ENCODE measurements around the gene DPH5.

The DPH5 gene

DNA sequence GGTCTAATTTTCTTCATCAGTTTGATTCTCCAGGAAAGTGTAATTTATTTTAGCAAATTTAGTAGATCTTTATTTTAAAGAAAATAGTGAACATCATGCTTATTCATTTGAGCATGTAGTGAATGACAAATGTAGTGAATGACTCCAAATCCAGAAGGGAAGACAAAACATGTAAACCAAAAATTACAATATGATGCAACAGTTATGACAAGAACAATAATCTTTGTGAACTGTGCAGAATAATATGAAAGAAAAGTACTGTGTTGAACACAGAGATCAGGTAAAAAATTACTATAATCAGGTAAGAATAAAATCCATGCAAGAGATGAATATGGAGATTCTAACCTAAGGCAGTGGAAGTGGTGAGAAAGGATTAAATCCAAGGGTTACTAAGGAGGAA lies 30.0 kb upstream of the DPH5 start:
- Histone ChIP-seq H3K9me3 (ENCODE audit: control insufficient read depth in 2 of 2, low read length in 2 of 2) (no peaks in the 10 kb centered on the region), H3K9ac (ENCODE audit: low read length in 2 of 2) (no peak overlapping the region), H3K4me3 (ENCODE audit: low read length in 2 of 2) (no peak overlapping the region), H3K36me3 (ENCODE audit: control insufficient read depth in 2 of 2, insufficient read depth in 2 of 2, low read length in 2 of 2) (no peaks in the 10 kb centered on the region), H3K27me3 (ENCODE audit: control insufficient read depth in 1 of 2, insufficient read depth in 2 of 2, low read length in 2 of 2) (no peaks in the 10 kb centered on the region), H3K4me1 (ENCODE audit: control insufficient read depth, insufficient read depth, low read length) (no peaks in the 10 kb centered on the region), H3K27ac (ENCODE audit: low read length) (no peak overlapping the region)

DNA sequence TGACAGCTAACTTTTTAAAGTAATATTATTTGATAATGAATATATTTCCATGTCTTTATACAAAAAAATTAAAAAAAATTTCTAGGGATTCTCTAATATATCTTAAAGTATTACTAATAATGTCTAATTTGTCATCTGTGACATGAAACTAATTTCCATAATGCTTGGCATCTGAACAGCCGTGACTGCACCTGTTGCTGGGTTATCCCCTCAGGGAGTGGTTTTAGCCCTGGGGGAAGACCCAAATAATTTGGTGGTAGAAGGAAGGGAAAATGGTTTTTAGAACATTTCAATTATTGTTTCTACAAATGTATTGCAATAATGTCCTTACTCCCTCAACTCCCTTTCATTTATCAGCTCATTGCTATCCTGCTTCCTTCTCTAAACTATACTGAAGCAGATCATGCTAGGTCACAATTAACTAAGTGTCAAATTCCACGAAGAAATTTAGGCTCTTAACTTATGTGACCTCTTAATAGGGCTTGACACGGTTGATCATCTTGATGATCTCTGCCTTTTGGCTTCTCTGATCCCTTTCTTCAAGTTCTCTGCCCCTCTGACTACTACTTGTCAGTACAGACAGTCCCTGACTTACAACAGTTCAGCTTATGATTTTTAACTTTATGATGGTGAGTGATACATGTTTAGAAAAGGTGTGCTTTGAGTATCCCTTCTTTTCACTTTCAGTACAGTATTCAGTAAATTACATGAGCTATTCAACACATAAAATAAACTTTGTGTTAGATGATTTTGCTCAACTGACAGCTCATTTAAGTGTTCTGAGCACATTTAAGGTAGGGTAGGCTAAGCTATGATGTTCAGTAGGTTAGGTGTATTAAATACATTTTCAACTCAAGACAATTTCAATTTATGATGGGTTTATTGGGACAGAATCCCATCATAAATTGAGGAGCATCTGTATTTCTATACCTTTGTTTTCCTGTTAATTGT lies 26.4 kb upstream of the DPH5 start:
- no peaks in the 10 kb centered on the region for H3K4me1 ChIP-seq (ENCODE audit: control insufficient read depth, insufficient read depth, low read length)

DNA sequence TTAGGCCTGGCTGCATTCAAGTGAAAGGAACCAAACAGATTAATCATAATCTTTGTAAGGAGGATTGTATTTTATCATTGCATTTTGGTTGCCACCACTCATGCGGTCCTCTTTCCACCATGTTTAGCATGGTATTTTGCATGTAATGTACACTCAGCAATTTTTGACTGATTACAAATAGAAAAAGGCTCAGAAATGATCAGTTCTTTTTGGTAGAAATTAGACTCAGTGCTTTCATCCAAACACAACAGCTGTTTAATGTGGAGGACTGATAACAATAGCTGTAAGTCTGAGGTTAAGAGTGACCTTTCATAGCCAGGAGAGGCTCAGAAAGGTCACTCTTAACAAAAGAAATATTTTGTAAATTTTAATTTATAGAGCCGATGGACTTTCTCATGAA lies 25.3 kb upstream of the DPH5 start:
- H3K4me3 ChIP-seq (ENCODE audit: low read length in 2 of 2): no peak overlapping the region

More for the DNA sequence above, 26.4 kb upstream of the DPH5 start:
- no peaks in the 10 kb centered on the region for H3K27me3 ChIP-seq (ENCODE audit: control insufficient read depth in 1 of 2, insufficient read depth in 2 of 2, low read length in 2 of 2)
- no peaks in the 10 kb centered on the region for H3K9me3 ChIP-seq (ENCODE audit: control insufficient read depth in 2 of 2, low read length in 2 of 2)
- no peaks in the 10 kb centered on the region for H3K36me3 ChIP-seq (ENCODE audit: control insufficient read depth in 2 of 2, insufficient read depth in 2 of 2, low read length in 2 of 2)
- no peak overlapping the region for H3K9ac ChIP-seq (ENCODE audit: low read length in 2 of 2)
- H3K27ac ChIP-seq (ENCODE audit: low read length): no peak overlapping the region
- no peak overlapping the region for H3K4me3 ChIP-seq (ENCODE audit: low read length in 2 of 2)

DNA sequence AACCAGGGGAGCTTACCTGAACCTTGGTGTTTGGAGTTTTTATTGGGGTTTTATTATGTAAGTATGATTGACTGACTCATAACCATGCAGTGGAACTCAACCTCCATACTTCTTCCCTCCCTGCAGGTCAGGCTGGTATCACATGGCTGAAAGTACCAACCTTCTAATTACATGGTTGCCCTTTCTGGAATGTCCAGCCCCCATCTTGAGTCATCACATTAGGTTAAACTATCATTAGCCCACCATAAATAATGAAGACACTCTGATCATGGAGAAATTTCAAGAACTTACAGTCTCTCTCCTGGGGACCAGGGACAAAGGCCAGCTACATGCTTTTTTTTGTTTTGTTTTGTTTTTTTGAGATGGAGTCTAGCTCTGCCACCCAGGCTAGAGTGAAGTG lies 19.2 kb upstream of the DPH5 start:
- Histone ChIP-seq H3K27me3 (ENCODE audit: control insufficient read depth in 1 of 2, insufficient read depth in 2 of 2, low read length in 2 of 2) (no peaks in the 10 kb centered on the region), H3K9me3 (ENCODE audit: control insufficient read depth in 2 of 2, low read length in 2 of 2) (no peaks in the 10 kb centered on the region), H3K4me3 (ENCODE audit: low read length in 2 of 2) (no peak overlapping the region), H3K9ac (ENCODE audit: low read length in 2 of 2) (no peak overlapping the region), H3K36me3 (ENCODE audit: control insufficient read depth in 2 of 2, insufficient read depth in 2 of 2, low read length in 2 of 2) (peaks cover 0 to 3% of the 10 kb centered on the region in 2 donors), H3K4me1 (ENCODE audit: control insufficient read depth, insufficient read depth, low read length) (no peaks in the 10 kb centered on the region), H3K27ac (ENCODE audit: low read length) (no peak overlapping the region)

More for the DNA sequence above, 25.3 kb upstream of the DPH5 start:
- no peaks in the 10 kb centered on the region for H3K9me3 ChIP-seq (ENCODE audit: control insufficient read depth in 2 of 2, low read length in 2 of 2)
- H3K27me3 ChIP-seq (ENCODE audit: control insufficient read depth in 1 of 2, insufficient read depth in 2 of 2, low read length in 2 of 2): no peaks in the 10 kb centered on the region
- H3K9ac ChIP-seq (ENCODE audit: low read length in 2 of 2): no peak overlapping the region
- no peaks in the 10 kb centered on the region for H3K36me3 ChIP-seq (ENCODE audit: control insufficient read depth in 2 of 2, insufficient read depth in 2 of 2, low read length in 2 of 2)
- no peaks in the 10 kb centered on the region for H3K4me1 ChIP-seq (ENCODE audit: control insufficient read depth, insufficient read depth, low read length)
- no peak overlapping the region for H3K27ac ChIP-seq (ENCODE audit: low read length)

DNA sequence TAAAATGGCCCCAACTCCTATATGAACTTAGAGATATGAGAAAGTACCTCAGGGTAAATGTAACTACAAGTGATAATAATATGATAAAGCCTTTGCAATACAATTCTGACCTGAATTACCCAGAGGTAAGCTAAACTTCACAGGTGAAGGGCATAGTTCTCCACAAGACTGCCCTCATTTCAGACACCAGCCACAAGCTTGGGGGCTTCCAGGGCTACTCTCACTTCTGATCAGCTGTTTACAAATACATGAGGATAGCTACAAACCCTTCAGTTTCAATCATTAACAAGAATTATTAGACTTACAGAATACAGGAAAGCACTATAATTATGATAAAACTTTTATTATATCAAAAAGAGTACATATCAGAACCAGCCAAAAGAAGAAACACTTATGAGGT lies 18.7 kb upstream of the DPH5 start:
- Histone ChIP-seq H3K9me3 (ENCODE audit: control insufficient read depth in 2 of 2, low read length in 2 of 2) (no peaks in the 10 kb centered on the region), H3K36me3 (ENCODE audit: control insufficient read depth in 2 of 2, insufficient read depth in 2 of 2, low read length in 2 of 2) (peaks cover 0 to 3% of the 10 kb centered on the region in 2 donors), H3K27ac (ENCODE audit: low read length) (no peak overlapping the region), H3K4me3 (ENCODE audit: low read length in 2 of 2) (no peak overlapping the region), H3K4me1 (ENCODE audit: control insufficient read depth, insufficient read depth, low read length) (no peaks in the 10 kb centered on the region), H3K27me3 (ENCODE audit: control insufficient read depth in 1 of 2, insufficient read depth in 2 of 2, low read length in 2 of 2) (no peaks in the 10 kb centered on the region), H3K9ac (ENCODE audit: low read length in 2 of 2) (no peak overlapping the region)

DNA sequence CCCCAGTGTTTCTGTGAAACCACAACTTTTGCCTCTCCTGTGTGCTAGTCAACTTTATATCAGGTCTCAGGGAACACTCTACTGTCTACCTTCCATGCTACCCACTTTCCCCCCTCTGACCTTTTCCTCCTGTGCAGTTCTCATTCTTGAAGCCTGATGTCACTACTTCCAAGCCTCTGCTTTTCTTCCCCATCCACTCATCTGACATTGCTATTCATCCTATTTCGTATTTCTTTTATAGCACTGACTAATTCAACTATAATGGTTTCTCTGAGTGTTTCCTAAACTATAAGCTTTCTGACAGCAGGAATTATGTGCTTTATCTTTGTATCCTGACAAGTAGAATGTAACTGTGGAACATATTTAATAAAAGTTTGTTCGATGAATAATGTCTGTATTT lies 18.2 kb upstream of the DPH5 start:
- H3K27me3 ChIP-seq (ENCODE audit: control insufficient read depth in 1 of 2, insufficient read depth in 2 of 2, low read length in 2 of 2): no peaks in the 10 kb centered on the region
- no peak overlapping the region for H3K27ac ChIP-seq (ENCODE audit: low read length)
- no peaks in the 10 kb centered on the region for H3K4me1 ChIP-seq (ENCODE audit: control insufficient read depth, insufficient read depth, low read length)
- H3K9ac ChIP-seq (ENCODE audit: low read length in 2 of 2): no peak overlapping the region
- H3K9me3 ChIP-seq (ENCODE audit: control insufficient read depth in 2 of 2, low read length in 2 of 2): no peaks in the 10 kb centered on the region
- H3K4me3 ChIP-seq (ENCODE audit: low read length in 2 of 2): no peak overlapping the region
- peaks cover 0 to 3% of the 10 kb centered on the region in 2 donors for H3K36me3 ChIP-seq (ENCODE audit: control insufficient read depth in 2 of 2, insufficient read depth in 2 of 2, low read length in 2 of 2)

DNA sequence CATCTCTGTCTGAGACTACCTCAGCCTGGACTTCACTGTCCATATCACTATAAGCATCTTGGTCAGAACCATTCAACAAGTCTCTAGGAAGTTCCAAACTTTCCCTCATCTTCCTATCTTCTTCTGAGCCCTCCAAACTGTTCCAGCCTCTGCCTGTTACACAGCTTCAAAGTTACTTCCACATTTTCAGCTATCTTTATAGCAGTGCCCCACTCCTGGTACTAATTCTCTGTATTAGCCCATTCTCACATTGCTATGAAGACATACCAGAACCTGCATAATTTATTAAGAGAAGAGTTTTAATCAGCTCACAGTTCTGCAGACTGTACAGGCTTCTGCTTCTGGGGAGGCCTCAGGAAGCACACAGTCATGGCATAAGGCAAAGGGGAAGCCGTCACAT lies 15.7 kb upstream of the DPH5 start:
- no peaks in the 10 kb centered on the region for H3K9me3 ChIP-seq (ENCODE audit: control insufficient read depth in 2 of 2, low read length in 2 of 2)
- H3K27ac ChIP-seq (ENCODE audit: low read length): no peak overlapping the region
- no peak overlapping the region for H3K4me3 ChIP-seq (ENCODE audit: low read length in 2 of 2)
- no peak overlapping the region for H3K9ac ChIP-seq (ENCODE audit: low read length in 2 of 2)
- no peaks in the 10 kb centered on the region for H3K27me3 ChIP-seq (ENCODE audit: control insufficient read depth in 1 of 2, insufficient read depth in 2 of 2, low read length in 2 of 2)
- no peaks in the 10 kb centered on the region for H3K4me1 ChIP-seq (ENCODE audit: control insufficient read depth, insufficient read depth, low read length)
- H3K36me3 ChIP-seq (ENCODE audit: control insufficient read depth in 2 of 2, insufficient read depth in 2 of 2, low read length in 2 of 2): peaks cover 0 to 3% of the 10 kb centered on the region in 2 donors

DNA sequence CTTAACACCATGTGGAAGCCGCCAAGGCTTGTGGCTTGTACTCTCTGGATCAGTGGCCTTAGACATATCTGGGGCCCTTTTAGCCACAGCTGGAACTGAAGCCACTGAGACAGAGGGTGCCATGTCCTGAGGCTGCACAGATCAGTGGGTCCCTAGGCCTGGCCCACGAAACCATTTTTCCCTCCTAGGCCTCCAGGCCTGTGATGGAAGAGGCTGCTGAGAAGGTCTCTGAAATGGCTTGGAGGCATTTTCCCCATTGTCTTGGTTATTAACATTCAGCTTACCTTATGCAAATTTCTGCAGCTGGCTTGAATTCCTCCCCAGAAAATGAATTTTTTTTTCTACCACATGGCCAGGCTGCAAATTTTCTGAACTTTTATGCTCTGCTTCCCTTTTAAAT lies 15.1 kb upstream of the DPH5 start:
- H3K36me3 ChIP-seq (ENCODE audit: control insufficient read depth in 2 of 2, insufficient read depth in 2 of 2, low read length in 2 of 2): peaks cover 0 to 3% of the 10 kb centered on the region in 2 donors
- H3K9ac ChIP-seq (ENCODE audit: low read length in 2 of 2): no peak overlapping the region
- no peak overlapping the region for H3K27ac ChIP-seq (ENCODE audit: low read length)
- no peaks in the 10 kb centered on the region for H3K9me3 ChIP-seq (ENCODE audit: control insufficient read depth in 2 of 2, low read length in 2 of 2)
- H3K4me3 ChIP-seq (ENCODE audit: low read length in 2 of 2): no peak overlapping the region
- H3K4me1 ChIP-seq (ENCODE audit: control insufficient read depth, insufficient read depth, low read length): no peaks in the 10 kb centered on the region
- H3K27me3 ChIP-seq (ENCODE audit: control insufficient read depth in 1 of 2, insufficient read depth in 2 of 2, low read length in 2 of 2): no peaks in the 10 kb centered on the region

DNA sequence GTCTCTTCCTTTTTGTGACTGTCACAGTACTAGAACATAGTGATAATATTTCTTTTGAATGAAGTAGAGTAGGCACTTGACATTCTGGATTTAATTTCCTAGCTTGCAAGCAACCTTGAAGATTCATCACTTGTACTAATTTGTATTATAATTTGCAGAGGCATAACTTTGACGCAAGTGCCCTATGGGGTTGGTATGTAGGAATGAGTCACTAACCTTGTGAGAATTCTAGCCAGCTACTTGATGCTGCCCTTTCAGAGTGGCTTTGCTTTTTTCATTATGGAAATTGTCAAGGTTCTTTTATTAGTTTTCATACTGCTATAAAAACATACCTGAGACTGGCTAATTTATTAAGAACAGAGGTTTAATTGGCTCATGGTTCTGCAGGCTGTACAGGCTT lies 13.7 kb upstream of the DPH5 start:
- Histone ChIP-seq H3K4me1 (ENCODE audit: control insufficient read depth, insufficient read depth, low read length) (no peaks in the 10 kb centered on the region), H3K36me3 (ENCODE audit: control insufficient read depth in 2 of 2, insufficient read depth in 2 of 2, low read length in 2 of 2) (no peaks in the 10 kb centered on the region), H3K9me3 (ENCODE audit: control insufficient read depth in 2 of 2, low read length in 2 of 2) (no peaks in the 10 kb centered on the region), H3K4me3 (ENCODE audit: low read length in 2 of 2) (no peak overlapping the region), H3K27ac (ENCODE audit: low read length) (no peak overlapping the region), H3K9ac (ENCODE audit: low read length in 2 of 2) (no peak overlapping the region), H3K27me3 (ENCODE audit: control insufficient read depth in 1 of 2, insufficient read depth in 2 of 2, low read length in 2 of 2) (no peaks in the 10 kb centered on the region)

DNA sequence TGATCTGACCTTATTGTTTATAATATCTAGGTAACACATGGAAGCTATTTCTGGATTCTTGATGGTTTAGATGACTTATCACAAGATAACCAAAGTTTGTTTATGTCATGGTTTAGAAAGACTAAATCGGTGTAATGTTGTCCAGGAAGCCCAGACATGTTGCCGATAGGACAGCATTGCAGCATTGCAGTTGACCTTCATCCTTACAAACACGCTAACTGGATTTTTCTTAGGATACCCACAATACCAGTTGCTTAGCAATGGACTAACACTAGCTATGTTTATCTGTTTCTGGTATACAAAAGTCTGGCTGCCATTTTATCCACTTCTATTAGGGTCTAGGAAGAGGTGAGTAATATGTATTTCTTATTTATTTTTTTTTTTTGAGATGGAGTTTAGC lies 11.7 kb upstream of the DPH5 start:
- Histone ChIP-seq H3K27ac (ENCODE audit: low read length) (no peak overlapping the region), H3K9me3 (ENCODE audit: control insufficient read depth in 2 of 2, low read length in 2 of 2) (no peaks in the 10 kb centered on the region), H3K36me3 (ENCODE audit: control insufficient read depth in 2 of 2, insufficient read depth in 2 of 2, low read length in 2 of 2) (no peaks in the 10 kb centered on the region), H3K9ac (ENCODE audit: low read length in 2 of 2) (no peak overlapping the region), H3K4me1 (ENCODE audit: control insufficient read depth, insufficient read depth, low read length) (no peaks in the 10 kb centered on the region), H3K27me3 (ENCODE audit: control insufficient read depth in 1 of 2, insufficient read depth in 2 of 2, low read length in 2 of 2) (no peaks in the 10 kb centered on the region), H3K4me3 (ENCODE audit: low read length in 2 of 2) (no peak overlapping the region)

DNA sequence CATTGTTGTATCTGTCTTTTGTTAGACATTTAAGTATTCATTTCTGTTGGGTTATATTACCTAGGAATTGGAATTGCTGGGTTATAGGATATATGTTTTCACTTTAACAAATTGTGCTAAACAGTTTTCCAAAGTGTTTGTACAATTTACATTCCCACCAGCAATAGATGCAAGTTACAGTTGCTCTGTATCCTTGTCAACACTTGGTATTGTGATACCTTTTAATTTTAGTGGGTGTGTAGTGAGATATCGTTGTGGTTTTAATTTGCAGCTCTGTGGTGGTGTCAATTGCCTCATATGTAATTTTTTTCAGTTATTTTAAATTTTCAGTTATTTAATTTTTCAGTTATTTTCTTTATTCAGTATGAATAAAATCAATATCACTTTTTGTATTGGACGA lies 7.4 kb upstream of the DPH5 start:
- Histone ChIP-seq H3K36me3 (ENCODE audit: control insufficient read depth in 2 of 2, insufficient read depth in 2 of 2, low read length in 2 of 2) (no peaks in the 10 kb centered on the region), H3K27me3 (ENCODE audit: control insufficient read depth in 1 of 2, insufficient read depth in 2 of 2, low read length in 2 of 2) (no peaks in the 10 kb centered on the region), H3K9me3 (ENCODE audit: control insufficient read depth in 2 of 2, low read length in 2 of 2) (no peaks in the 10 kb centered on the region), H3K4me3 (ENCODE audit: low read length in 2 of 2) (no peak overlapping the region), H3K9ac (ENCODE audit: low read length in 2 of 2) (no peak overlapping the region), H3K4me1 (ENCODE audit: control insufficient read depth, insufficient read depth, low read length) (no peaks in the 10 kb centered on the region), H3K27ac (ENCODE audit: low read length) (no peak overlapping the region)
